NB4 (cell line): Measurements from ENCODE around the gene LINC00632.

ENCODE experiments used
- MYC ChIP-seq: IDR thresholded peaks from 2 replicates; pipeline ENCODE4 v1.6.1; 2011; ENCODE audit warnings: low read depth, low read length
- POLR2A ChIP-seq: IDR thresholded peaks from 2 replicates; pipeline ENCODE4 v1.6.1; 2011; ENCODE audit warnings: mild to moderate bottlenecking; ENCODE audit not compliant: insufficient read length; ENCODE audit errors: extremely low read depth
- TF ChIP-seq, protein P1 (sequence below): IDR thresholded peaks from one replicate; pipeline ENCODE4 v1.5.1; 2012; ENCODE audit warnings: low read depth, low read length
- TF ChIP-seq, protein P2 (sequence below): IDR thresholded peaks from 2 replicates; pipeline ENCODE4 v1.6.1; 2011; ENCODE audit warnings: low read depth, low read length

DNA sequence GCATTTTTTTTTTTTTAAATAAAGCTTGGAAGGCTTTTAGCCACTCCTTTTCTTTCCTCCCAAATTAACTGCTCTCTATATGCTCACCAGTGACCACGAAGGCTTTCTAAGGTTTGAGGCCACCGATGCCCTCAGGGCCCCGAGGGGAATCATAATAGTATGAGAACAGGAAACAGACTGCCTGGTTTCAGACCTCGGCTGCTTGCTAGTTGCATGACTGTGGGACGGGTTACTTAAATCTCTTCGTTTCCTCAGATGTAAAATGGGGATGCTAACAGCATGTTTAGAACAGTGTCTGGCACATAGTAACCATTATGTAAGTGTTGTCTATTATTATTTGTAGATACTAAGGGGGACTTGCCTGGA, 3.6 kb downstream of the LINC00632 start:
- TF ChIP-seq, protein P1, sequence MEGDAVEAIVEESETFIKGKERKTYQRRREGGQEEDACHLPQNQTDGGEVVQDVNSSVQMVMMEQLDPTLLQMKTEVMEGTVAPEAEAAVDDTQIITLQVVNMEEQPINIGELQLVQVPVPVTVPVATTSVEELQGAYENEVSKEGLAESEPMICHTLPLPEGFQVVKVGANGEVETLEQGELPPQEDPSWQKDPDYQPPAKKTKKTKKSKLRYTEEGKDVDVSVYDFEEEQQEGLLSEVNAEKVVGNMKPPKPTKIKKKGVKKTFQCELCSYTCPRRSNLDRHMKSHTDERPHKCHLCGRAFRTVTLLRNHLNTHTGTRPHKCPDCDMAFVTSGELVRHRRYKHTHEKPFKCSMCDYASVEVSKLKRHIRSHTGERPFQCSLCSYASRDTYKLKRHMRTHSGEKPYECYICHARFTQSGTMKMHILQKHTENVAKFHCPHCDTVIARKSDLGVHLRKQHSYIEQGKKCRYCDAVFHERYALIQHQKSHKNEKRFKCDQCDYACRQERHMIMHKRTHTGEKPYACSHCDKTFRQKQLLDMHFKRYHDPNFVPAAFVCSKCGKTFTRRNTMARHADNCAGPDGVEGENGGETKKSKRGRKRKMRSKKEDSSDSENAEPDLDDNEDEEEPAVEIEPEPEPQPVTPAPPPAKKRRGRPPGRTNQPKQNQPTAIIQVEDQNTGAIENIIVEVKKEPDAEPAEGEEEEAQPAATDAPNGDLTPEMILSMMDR: no peak
- TF ChIP-seq POLR2A (no peak), MYC (no peak)
- TF ChIP-seq, protein P2, sequence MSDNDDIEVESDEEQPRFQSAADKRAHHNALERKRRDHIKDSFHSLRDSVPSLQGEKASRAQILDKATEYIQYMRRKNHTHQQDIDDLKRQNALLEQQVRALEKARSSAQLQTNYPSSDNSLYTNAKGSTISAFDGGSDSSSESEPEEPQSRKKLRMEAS: no peak
